HG03095 (cell line): ENCODE results near the gene TAF11L2.
"Not testable (repeated sequence)": the region's sequence is repeated elsewhere in the genome, so short reads cannot be mapped to it uniquely, and the experiment has no call there.

ENCODE experiments used
- ATAC-seq: cut with Tn5 transposase; IDR thresholded peaks from one replicate; pipeline ENCODE4 v1.9.1; 2021; ENCODE audit warnings: moderate library complexity; ENCODE audit not compliant: unreplicated experiment

The TAF11L2 gene

DNA sequence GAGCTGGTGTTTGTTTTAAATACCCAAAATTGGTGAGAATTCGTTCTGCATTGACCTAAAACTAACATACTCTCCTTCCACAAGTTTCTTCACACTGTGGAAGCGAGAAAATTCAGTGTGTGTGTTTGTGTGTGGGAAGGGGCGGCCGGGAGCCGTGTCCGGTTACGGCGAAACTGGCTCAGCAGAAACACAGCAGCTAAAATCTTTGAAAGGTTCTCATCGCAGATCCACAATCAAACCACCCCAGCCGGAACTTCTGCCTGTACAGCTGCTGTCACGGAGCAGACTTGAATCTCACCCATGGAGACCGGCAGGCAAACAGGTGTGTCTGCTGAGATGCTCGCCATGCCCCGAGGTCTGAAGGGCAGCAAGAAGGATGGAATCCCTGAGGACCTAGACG, 26.9 kb downstream of the TAF11L2 start, which contains the start of gene TAF11L5:
Gene TAF11L5 (plus strand): TSS at position 301 of the 400 bp plus-strand sequence.
- not testable (repeated sequence) for ATAC-seq

DNA sequence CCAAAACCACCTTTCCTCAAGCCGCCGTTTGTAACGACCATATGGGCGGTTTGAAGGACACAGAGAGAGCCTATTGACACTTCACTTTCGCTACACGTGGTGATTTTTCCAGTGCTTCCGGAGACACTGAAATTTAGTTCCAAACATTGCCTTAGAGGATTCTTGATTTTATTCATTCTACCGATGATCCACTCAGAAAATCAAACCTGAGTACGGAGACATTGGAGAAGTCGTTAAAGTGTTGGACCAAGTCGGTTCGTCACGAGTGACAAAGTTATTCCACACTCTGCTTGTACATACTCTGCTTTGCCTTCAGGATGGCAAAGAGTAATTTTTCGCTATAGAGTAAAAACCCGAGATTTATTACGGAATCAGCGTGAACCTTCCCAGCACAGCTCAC, 28.5 kb downstream of the TAF11L2 start:
- not testable (repeated sequence) for ATAC-seq

DNA sequence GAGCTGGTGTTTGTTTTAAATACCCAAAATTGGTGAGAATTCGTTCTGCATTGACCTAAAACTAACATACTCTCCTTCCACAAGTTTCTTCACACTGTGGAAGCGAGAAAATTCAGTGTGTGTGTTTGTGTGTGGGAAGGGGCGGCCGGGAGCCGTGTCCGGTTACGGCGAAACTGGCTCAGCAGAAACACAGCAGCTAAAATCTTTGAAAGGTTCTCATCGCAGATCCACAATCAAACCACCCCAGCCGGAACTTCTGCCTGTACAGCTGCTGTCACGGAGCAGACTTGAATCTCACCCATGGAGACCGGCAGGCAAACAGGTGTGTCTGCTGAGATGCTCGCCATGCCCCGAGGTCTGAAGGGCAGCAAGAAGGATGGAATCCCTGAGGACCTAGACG, 30.3 kb downstream of the TAF11L2 start, which contains the start of gene TAF11L6:
Gene TAF11L6 (plus strand): TSS at position 301 of the 400 bp plus-strand sequence.
- ATAC-seq, result not testable (repeated sequence)
